GM18951 (cell line): ENCODE data around the gene TMEM240.
"Not testable (repeated sequence)": the region's sequence is repeated elsewhere in the genome, so short reads cannot be mapped to it uniquely, and the experiment has no call there.

Source experiments
- POLR2A ChIP-seq: IDR thresholded peaks from 4 replicates; pipeline ENCODE4 v1.6.1; 2011; ENCODE audit warnings: mild to moderate bottlenecking; ENCODE audit not compliant: insufficient read length, insufficient read depth; ENCODE audit errors: extremely low read depth
- in situ Hi-C: fragments of 300-500 bp; cut with MboI; formaldehyde crosslinking; loops from one replicate; pipeline ENCODE4 v1.12.0; 2022; ENCODE audit warnings: low sequenced_read_pairs, mixed read lengths, inconsistent platforms; ENCODE audit not compliant: unreplicated experiment

The TMEM240 gene

GRCh38 chr1:1531947-1532346 is 8.5 kb downstream of the TMEM240 start:
- in situ Hi-C loops, result no loop called here
- TF ChIP-seq POLR2A, result no peak

- no peak for TF ChIP-seq POLR2A
- in situ Hi-C loops, result no loop called here
Measured at GRCh38 chr1:1529936-1530335, 10.5 kb downstream of the TMEM240 start.

GRCh38 chr1:1529321-1529720 is 11.1 kb downstream of the TMEM240 start:
- in situ Hi-C loops, result no loop called here

GRCh38 chr1:1528301-1529267 is 11.8 kb downstream of the TMEM240 start:
- no peak for TF ChIP-seq POLR2A
- in situ Hi-C loops, result no loop called here

More at GRCh38 chr1:1529321-1529720, 11.1 kb downstream of the TMEM240 start:
- TF ChIP-seq POLR2A, result no peak

- no peak for TF ChIP-seq POLR2A
- in situ Hi-C loops, result no loop called here
Measured at GRCh38 chr1:1527092-1527816, 13.2 kb downstream of the TMEM240 start.

GRCh38 chr1:1526476-1526875 is 13.9 kb downstream of the TMEM240 start:
- in situ Hi-C loops, result not testable (repeated sequence)

GRCh38 chr1:1524750-1525383 is 15.6 kb downstream of the TMEM240 start:
- in situ Hi-C loops, result not testable (repeated sequence)

- in situ Hi-C loops, result not testable (repeated sequence)
Measured at GRCh38 chr1:1523651-1524050, 16.8 kb downstream of the TMEM240 start.

- in situ Hi-C loops, result not testable (repeated sequence)
Measured at GRCh38 chr1:1523226-1523625, 17.2 kb downstream of the TMEM240 start.

GRCh38 chr1:1522536-1522935 is 17.9 kb downstream of the TMEM240 start:
- in situ Hi-C loops, result not testable (repeated sequence)

- in situ Hi-C loops, result no loop called here
- no peak for TF ChIP-seq POLR2A
Measured at GRCh38 chr1:1521331-1521730, 19.1 kb downstream of the TMEM240 start.

GRCh38 chr1:1519805-1520505 is 20.5 kb downstream of the TMEM240 start:
- in situ Hi-C loops, result not testable (repeated sequence)

GRCh38 chr1:1518621-1519007 is 21.8 kb downstream of the TMEM240 start:
- in situ Hi-C loops, result not testable (repeated sequence)
